ENCODE data around the gene SYNGR1. TPM values are rescaled to one million over a fixed set of nuclear protein-coding genes. Genes with fewer than 3 reads are reported as not detected.

Gene SYNGR1
- total and polyA plus RNA-seq, 2 experiments from 2014 or later: 30.9 to 37.0 TPM

- TF ChIP-seq ZNF462 (CRISPR knock-in tag; IDR thresholded peaks at IDR 0.05) (no peak), POLR2AphosphoS5 (IDR thresholded peaks at IDR 0.05; ENCODE audit: low read depth) (no peak)
Measured at GRCh38 chr22:39371732-39372131, 21.9 kb downstream of the SYNGR1 start (continued).

- TF ChIP-seq ZNF462 (CRISPR knock-in tag; IDR thresholded peaks at IDR 0.05) (no peak), CTCF (conservative IDR thresholded peaks at IDR 0.05; ENCODE audit: low read depth in 2 of 2) (peak; percentile 21 to 63; a peak in 2 of 4 replicates)
- H3K9me3 Mint-ChIP-seq: peaks cover 6% of the 10 kb centered on the region; the same call in 1 of the 3 replicates
- Histone ChIP-seq H3K27ac (ENCODE audit: low read depth) (no peak overlapping the region), H3K27me3 (ENCODE audit: insufficient read depth) (no peaks in the 10 kb centered on the region), H3K9me2 (ENCODE audit: insufficient read depth) (no peaks in the 10 kb centered on the region), H3K4me1 (ENCODE audit: insufficient read depth) (no peaks in the 10 kb centered on the region; the same call in 1 of the 2 replicates), H3K79me2 (replicated peaks; ENCODE audit: insufficient read depth) (no peaks in the 10 kb centered on the region), H2AFZ (no peak overlapping the region), H3K4me3 (no peak overlapping the region), H3K36me3 (ENCODE audit: insufficient read depth) (no peaks in the 10 kb centered on the region), H4K20me1 (replicated peaks; ENCODE audit: insufficient read depth) (no peaks in the 10 kb centered on the region), H3K4me2 (no peak overlapping the region), H3F3A (replicated peaks; ENCODE audit: low read depth) (no peaks in the 10 kb centered on the region)
- no peak overlapping the region for H3K27ac Mint-ChIP-seq
- peaks cover 6% of the 10 kb centered on the region for H3K36me3 Mint-ChIP-seq (ENCODE audit: low read depth)
- H3K4me3 Mint-ChIP-seq: no peak overlapping the region
- DNase-seq (ENCODE audit: low spot score) (peak; percentile 76), ATAC-seq (peak; percentile 90)
- peaks cover 8% of the 10 kb centered on the region for H3K4me1 Mint-ChIP-seq
- peaks cover 2% of the 10 kb centered on the region for H3K27me3 Mint-ChIP-seq (ENCODE audit: insufficient read depth, low read depth, poor library complexity)
Measured at GRCh38 chr22:39374191-39374590, 24.4 kb downstream of the SYNGR1 start.
